ENCODE data around the gene PPP3R1.

DNA sequence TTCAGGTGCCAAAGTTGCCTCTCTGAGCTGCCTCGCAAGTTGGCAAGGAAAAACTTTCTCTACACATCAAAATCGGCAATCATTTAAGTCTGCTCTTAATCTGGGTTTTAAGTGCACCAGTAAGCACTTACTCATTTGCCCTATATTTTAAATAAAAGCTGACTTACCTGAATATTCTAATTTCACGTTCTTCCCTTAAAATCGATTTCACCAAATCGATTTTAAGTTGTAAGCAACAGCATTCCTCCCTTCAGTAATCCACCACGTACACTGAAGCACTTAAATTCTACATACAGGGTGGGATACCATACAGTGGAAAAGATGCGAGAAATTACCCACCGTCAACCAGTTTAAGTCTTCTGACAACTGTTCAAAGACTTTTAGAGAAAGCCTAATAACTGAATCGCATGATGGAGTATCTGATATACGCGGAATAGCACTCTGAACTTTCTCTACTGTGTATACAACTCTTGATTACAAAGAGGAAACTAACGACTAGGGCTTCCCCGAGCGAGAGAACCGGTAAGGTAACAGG is 1.6 kb downstream of the PPP3R1 start:
- TF ChIP-seq CTCF (IDR thresholded peaks at IDR 0.05; ENCODE audit: insufficient read depth, low read length, poor library complexity, severe bottlenecking) (no peak), EZH2phosphoT487 (conservative IDR thresholded peaks at IDR 0.05; ENCODE audit: low read length) (no peak)

Measured in SU-DHL-6 (cell line).